ENCODE data around the gene AP1S3.

AP1S3 gene

DNA sequence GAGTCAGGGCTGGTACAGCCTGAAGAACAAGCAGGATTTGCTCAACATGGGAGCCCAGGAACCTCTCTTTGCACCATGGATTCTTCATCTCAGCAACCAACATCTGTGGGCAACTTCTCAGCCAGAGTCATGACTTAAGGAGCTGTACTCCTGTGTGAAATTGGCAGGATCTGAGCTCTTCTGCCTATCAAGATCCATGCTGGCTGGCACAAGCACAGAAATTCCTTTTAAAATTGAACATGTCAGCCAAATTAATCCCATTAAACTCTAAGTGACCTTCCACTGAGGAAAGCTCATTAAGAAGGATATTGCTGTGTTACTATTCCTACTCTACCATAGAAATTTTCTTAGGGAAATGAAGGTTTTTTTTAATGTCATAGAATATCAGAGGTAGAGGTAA lies 124.7 kb downstream of the AP1S3 start:
- Histone ChIP-seq H3K4me3 (ENCODE audit: low read depth, low read length) (no peak overlapping the region), H3K9me3 (ENCODE audit: control insufficient read depth, insufficient read depth, low read depth, low read length) (no peaks in the 10 kb centered on the region), H3K4me1 (ENCODE audit: control insufficient read depth, insufficient read depth, low read length) (no peaks in the 10 kb centered on the region), H3K27ac (ENCODE audit: extremely low read depth, low read depth, low read length) (no peak overlapping the region), H3K36me3 (ENCODE audit: control insufficient read depth in 2 of 2, insufficient read depth in 1 of 2, low read length in 2 of 2) (no peaks in the 10 kb centered on the region)
- POLR2A ChIA-PET = no interaction called here
- TF ChIP-seq ZNF19 (tag by site-specific recombination; IDR thresholded peaks at IDR 0.05; ENCODE audit: low read depth) = no peak
- no peak for TF ChIP-seq ZNF48 (tag by site-specific recombination; IDR thresholded peaks at IDR 0.05)
- TF ChIP-seq, protein P1, sequence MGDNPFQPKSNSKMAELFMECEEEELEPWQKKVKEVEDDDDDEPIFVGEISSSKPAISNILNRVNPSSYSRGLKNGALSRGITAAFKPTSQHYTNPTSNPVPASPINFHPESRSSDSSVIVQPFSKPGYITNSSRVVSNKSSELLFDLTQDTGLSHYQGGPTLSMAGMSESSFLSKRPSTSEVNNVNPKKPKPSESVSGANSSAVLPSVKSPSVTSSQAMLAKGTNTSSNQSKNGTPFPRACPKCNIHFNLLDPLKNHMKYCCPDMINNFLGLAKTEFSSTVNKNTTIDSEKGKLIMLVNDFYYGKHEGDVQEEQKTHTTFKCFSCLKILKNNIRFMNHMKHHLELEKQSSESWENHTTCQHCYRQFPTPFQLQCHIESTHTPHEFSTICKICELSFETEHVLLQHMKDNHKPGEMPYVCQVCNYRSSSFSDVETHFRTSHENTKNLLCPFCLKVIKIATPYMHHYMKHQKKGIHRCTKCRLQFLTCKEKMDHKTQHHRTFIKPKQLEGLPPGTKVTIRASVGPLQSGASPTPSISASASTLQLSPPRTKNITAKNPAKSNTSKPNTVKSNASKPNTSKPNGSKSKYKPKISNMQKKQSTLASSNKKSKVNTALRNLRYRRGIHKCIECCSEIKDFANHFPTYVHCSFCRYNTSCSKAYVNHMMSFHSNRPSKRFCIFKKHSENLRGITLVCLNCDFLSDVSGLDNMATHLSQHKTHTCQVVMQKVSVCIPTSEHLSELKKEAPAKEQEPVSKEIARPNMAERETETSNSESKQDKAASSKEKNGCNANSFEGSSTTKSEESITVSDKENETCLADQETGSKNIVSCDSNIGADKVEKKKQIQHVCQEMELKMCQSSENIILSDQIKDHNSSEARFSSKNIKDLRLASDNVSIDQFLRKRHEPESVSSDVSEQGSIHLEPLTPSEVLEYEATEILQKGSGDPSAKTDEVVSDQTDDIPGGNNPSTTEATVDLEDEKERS (tag by site-specific recombination; IDR thresholded peaks at IDR 0.05) = no peak
- no peak for TF ChIP-seq ZNF391 (tag by site-specific recombination; IDR thresholded peaks at IDR 0.05; ENCODE audit: borderline replicate concordance, low read depth)
- CTCF ChIA-PET = interaction anchor here (1.0 kb wide), 1 partner anchor 13 kb away, joined by 3 read pairs; no protein-coding TSS in a partner anchor

- ChIA-PET POLR2A (no interaction called here), CTCF (no interaction called here)
- no peaks in the 10 kb centered on the region for H3K36me3 ChIP-seq (ENCODE audit: control insufficient read depth in 2 of 2, insufficient read depth in 1 of 2, low read length in 2 of 2)
- TF ChIP-seq ZNF10 (tag by site-specific recombination; IDR thresholded peaks at IDR 0.05) = no peak
- no peak for TF ChIP-seq SALL2 (tag by site-specific recombination; IDR thresholded peaks at IDR 0.05; ENCODE audit: borderline replicate concordance)
- TF ChIP-seq ZNF23 (tag by site-specific recombination; IDR thresholded peaks at IDR 0.05; ENCODE audit: borderline replicate concordance) = no peak
- H3K27ac ChIP-seq (ENCODE audit: extremely low read depth, low read depth, low read length) = no peak overlapping the region
- H3K4me3 ChIP-seq (ENCODE audit: low read depth, low read length) = no peak overlapping the region
- no peaks in the 10 kb centered on the region for H3K4me1 ChIP-seq (ENCODE audit: control insufficient read depth, insufficient read depth, low read length)
- no peaks in the 10 kb centered on the region for H3K9me3 ChIP-seq (ENCODE audit: control insufficient read depth, insufficient read depth, low read depth, low read length)
Measured at GRCh38 chr2:223711596-223712326, 125.6 kb downstream of the AP1S3 start.

Data from HEK293 (cell line).